Smooth muscle cell of the brain vasculature (primary cell): ENCODE results near the gene PLXDC1.

Source experiments
- DNase-seq: peaks from one replicate; pipeline ENCODE4 v3.0.0-alpha.2; 2012; ENCODE audit warnings: low read depth, low spot score

PLXDC1 gene

GRCh38 chr17:39015546-39015935 lies 135.9 kb downstream of the PLXDC1 start:
- no peak for DNase-seq

- no peak for DNase-seq
Observed at GRCh38 chr17:39014795-39015545, 136.5 kb downstream of the PLXDC1 start.

DNA sequence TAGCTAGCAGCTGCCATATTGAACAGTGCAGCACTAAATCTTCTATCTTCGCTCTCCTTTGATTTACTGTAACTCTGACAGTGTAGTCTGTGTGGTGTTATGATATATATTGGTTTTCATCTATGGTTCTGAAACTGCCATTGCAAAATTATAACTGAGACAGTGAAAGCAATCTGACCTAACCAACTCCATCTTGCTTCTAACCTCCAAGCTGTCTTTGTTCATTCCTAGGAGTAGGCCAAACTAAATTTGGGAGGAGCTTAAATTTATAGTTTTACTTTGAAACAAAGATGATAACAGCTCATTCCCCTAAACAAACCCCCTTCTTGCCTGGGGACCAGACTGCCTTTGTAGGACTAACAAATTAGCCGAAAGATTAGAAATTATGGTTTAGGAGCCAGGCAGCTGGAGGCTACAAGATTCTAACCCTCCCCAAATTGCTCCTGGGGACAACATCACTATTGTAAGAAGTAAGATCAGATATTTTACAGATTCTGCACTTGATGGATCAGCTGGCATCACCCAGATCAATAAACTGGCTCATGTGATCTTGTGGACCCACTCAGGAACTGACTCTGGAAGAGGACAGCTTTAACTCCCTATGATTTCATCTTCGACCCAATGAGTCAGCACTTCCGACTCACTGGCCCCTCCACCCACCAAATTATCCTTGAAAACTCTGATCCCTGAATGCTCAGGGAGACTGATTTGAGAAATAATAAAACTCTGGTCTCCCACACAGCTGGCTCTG lies 137.2 kb downstream of the PLXDC1 start:
- DNase-seq, result no peak
